MM.1S (cell line): ENCODE results near the gene KCNIP4.

Source experiments
- CTCF ChIP-seq: fragments of 300-600 bp; sonication (generic); IDR thresholded peaks from 2 replicates; pipeline ENCODE4 v1.5.1; 2016; ENCODE audit warnings: antibody characterized with exemption, low read length, mixed read lengths
- EZH2 ChIP-seq: fragments of 300-600 bp; sonication (generic); optimal IDR thresholded peaks from 2 replicates; pipeline ENCODE3; 2017; ENCODE audit warnings: low read depth, mild to moderate bottlenecking, antibody characterized with exemption, low read length, mixed read lengths
- EZH2phosphoT487 ChIP-seq: fragments of 300-600 bp; sonication (generic); IDR thresholded peaks from 2 replicates; pipeline ENCODE4 v1.6.1; 2018; ENCODE audit warnings: antibody characterized with exemption, low read length

- TF ChIP-seq CTCF (no peak), EZH2 (no peak), EZH2phosphoT487 (no peak)
These were observed 212.7 kb downstream of the KCNIP4 start for GRCh38 chr4:21735866-21736265.
